GM18861 (cell line): Measurements from ENCODE around the gene MAU2.

Experiments
- ATAC-seq: cut with Tn5 transposase; IDR thresholded peaks from one replicate; pipeline ENCODE4 v1.9.1; 2021; ENCODE audit not compliant: unreplicated experiment

MAU2 gene

GRCh38 chr19:19320361-19321140, at the start of gene MAU2, which contains the start of gene SUGP1:
Gene MAU2, plus strand, starts transcription at chr19:19320829. Its CDS starts 31 bp downstream, at chr19:19320860.
Gene SUGP1, minus strand, starts transcription at chr19:19320509. Its CDS starts 13 bp downstream, at chr19:19320496.
- peak; percentile 84 for ATAC-seq

GRCh38 chr19:19271828-19272599, 48.6 kb upstream of the MAU2 start:
- ATAC-seq: no peak

GRCh38 chr19:19274146-19274545, 46.5 kb upstream of the MAU2 start:
- ATAC-seq: no peak

GRCh38 chr19:19274716-19275565, 45.7 kb upstream of the MAU2 start:
- ATAC-seq: no peak

- no peak for ATAC-seq
These were observed 44.2 kb upstream of the MAU2 start for GRCh38 chr19:19276386-19276785.

- no peak for ATAC-seq
These were observed 43.8 kb upstream of the MAU2 start for GRCh38 chr19:19276851-19277250.

- ATAC-seq: no peak
These were observed 42.3 kb upstream of the MAU2 start for GRCh38 chr19:19278315-19278714.

GRCh38 chr19:19279062-19279612, 41.5 kb upstream of the MAU2 start:
- ATAC-seq: no peak

GRCh38 chr19:19279853-19280252, 40.8 kb upstream of the MAU2 start:
- ATAC-seq: no peak

- no peak for ATAC-seq
These were observed 40.1 kb upstream of the MAU2 start for GRCh38 chr19:19280561-19280960.

- no peak for ATAC-seq
These were observed 34.9 kb upstream of the MAU2 start for GRCh38 chr19:19285686-19286085.

- no peak for ATAC-seq
These were observed 28.0 kb upstream of the MAU2 start for GRCh38 chr19:19292607-19293006.

GRCh38 chr19:19294914-19295313, 25.7 kb upstream of the MAU2 start:
- ATAC-seq: no peak

- no peak for ATAC-seq
These were observed 23.5 kb upstream of the MAU2 start for GRCh38 chr19:19296953-19297689.

- ATAC-seq: no peak
These were observed 22.9 kb upstream of the MAU2 start for GRCh38 chr19:19297759-19298158.

GRCh38 chr19:19300613-19301012, 20.0 kb upstream of the MAU2 start:
- no peak for ATAC-seq

GRCh38 chr19:19303411-19303810, 17.2 kb upstream of the MAU2 start:
- ATAC-seq: no peak

- no peak for ATAC-seq
These were observed 16.3 kb upstream of the MAU2 start for GRCh38 chr19:19304186-19304965.

- no peak for ATAC-seq
These were observed 15.6 kb upstream of the MAU2 start for GRCh38 chr19:19305066-19305465.
